ENCODE measurements around the gene EPN2. TPM values are rescaled to one million over a fixed set of nuclear protein-coding genes. Genes with fewer than 3 reads are reported as not detected.
A peak's percentile ranks its signal among the peaks of the same experiment; 100 is the strongest.
"Not testable (repeated sequence)": the region's sequence is repeated elsewhere in the genome, so short reads cannot be mapped to it uniquely, and the experiment has no call there.

EPN2 gene
- total RNA-seq, 1 donor from 2014 or later = 85.5 TPM

GRCh38 chr17:19346351-19347255 is 109.4 kb downstream of the EPN2 start:
- DNase-seq (ENCODE audit: missing footprints) (no peak), ATAC-seq (peak; percentile 67)
- intact Hi-C loops (cut with DNase I) = no loop called here

- no peak for DNase-seq (ENCODE audit: missing footprints)
- intact Hi-C loops (cut with DNase I) = no loop called here
- ATAC-seq = no peak
Observed at GRCh38 chr17:19347323-19348080, 110.3 kb downstream of the EPN2 start.

GRCh38 chr17:19348081-19348650 is 111.0 kb downstream of the EPN2 start:
- intact Hi-C loops (cut with DNase I) = no loop called here
- DNase-seq (ENCODE audit: missing footprints) = no peak
- ATAC-seq = no peak

GRCh38 chr17:19348806-19349205 is 111.6 kb downstream of the EPN2 start:
- intact Hi-C loops (cut with DNase I) = no loop called here
- no peak for DNase-seq (ENCODE audit: missing footprints)
- no peak for ATAC-seq

- ATAC-seq; DNase-seq (ENCODE audit: missing footprints); intact Hi-C loops (cut with DNase I): not testable (repeated sequence)
Observed at GRCh38 chr17:19353401-19353800, 116.2 kb downstream of the EPN2 start.

- DNase-seq (ENCODE audit: missing footprints) (no peak), ATAC-seq (no peak)
- intact Hi-C loops (cut with DNase I) = no loop called here
Observed at GRCh38 chr17:19354748-19355147, 117.6 kb downstream of the EPN2 start.

GRCh38 chr17:19357351-19357750 is 120.2 kb downstream of the EPN2 start:
- ATAC-seq (no peak), DNase-seq (ENCODE audit: missing footprints) (no peak)
- intact Hi-C loops (cut with DNase I) = no loop called here

GRCh38 chr17:19357761-19358160 is 120.6 kb downstream of the EPN2 start:
- DNase-seq (ENCODE audit: missing footprints) = no peak
- ATAC-seq = no peak
- intact Hi-C loops (cut with DNase I) = no loop called here

- no peak for ATAC-seq
- DNase-seq (ENCODE audit: missing footprints) = no peak
- intact Hi-C loops (cut with DNase I) = no loop called here
Observed at GRCh38 chr17:19359151-19359550, 122.0 kb downstream of the EPN2 start.

GRCh38 chr17:19359856-19360255 is 122.7 kb downstream of the EPN2 start:
- no peak for ATAC-seq
- intact Hi-C loops (cut with DNase I) = loop anchor here (5.0 kb wide), 1 partner anchor 407 kb away; no protein-coding TSS in a partner anchor
- no peak for DNase-seq (ENCODE audit: missing footprints)

- intact Hi-C loops (cut with DNase I) = loop anchor here (5.0 kb wide), 1 partner anchor 407 kb away; no protein-coding TSS in a partner anchor
- ATAC-seq (no peak), DNase-seq (ENCODE audit: missing footprints) (no peak)
Observed at GRCh38 chr17:19360772-19361171, 123.6 kb downstream of the EPN2 start.

- intact Hi-C loops (cut with DNase I) = loop anchor here (5.0 kb wide), 1 partner anchor 406 kb away; no protein-coding TSS in a partner anchor
- no peak for ATAC-seq
- DNase-seq (ENCODE audit: missing footprints) = no peak
Observed at GRCh38 chr17:19361326-19361725, 124.2 kb downstream of the EPN2 start.

GRCh38 chr17:19361944-19362276 is 124.7 kb downstream of the EPN2 start:
- no peak for DNase-seq (ENCODE audit: missing footprints)
- intact Hi-C loops (cut with DNase I) = loop anchor here (1.0 to 5.0 kb wide), 2 partner anchors 86 to 405 kb away; no protein-coding TSS in a partner anchor
- ATAC-seq = no peak

GRCh38 chr17:19362277-19363113 is 125.3 kb downstream of the EPN2 start, which contains the start of gene B9D1:
Gene B9D1 (minus strand): TSS chr17:19362723. CDS start chr17:19362569, 154 bp downstream.
- peak; percentile 95 for ATAC-seq
- intact Hi-C loops (cut with DNase I) = loop anchor here (1.0 to 5.0 kb wide), 2 partner anchors 86 to 405 kb away; no protein-coding TSS in a partner anchor
- peak; percentile 97 for DNase-seq (ENCODE audit: missing footprints)

GRCh38 chr17:19363114-19363438 is 125.9 kb downstream of the EPN2 start:
- intact Hi-C loops (cut with DNase I) = loop anchor here (5.0 kb wide), 1 partner anchor 404 kb away; no protein-coding TSS in a partner anchor
- ATAC-seq (no peak), DNase-seq (ENCODE audit: missing footprints) (no peak)

GRCh38 chr17:19363460-19364035 is 126.4 kb downstream of the EPN2 start:
- DNase-seq (ENCODE audit: missing footprints) (no peak), ATAC-seq (no peak)
- intact Hi-C loops (cut with DNase I) = loop anchor here (5.0 kb wide), 1 partner anchor 404 kb away; no protein-coding TSS in a partner anchor

- DNase-seq (ENCODE audit: missing footprints) (no peak), ATAC-seq (no peak)
- intact Hi-C loops (cut with DNase I) = loop anchor here (5.0 kb wide), 1 partner anchor 402 kb away; no protein-coding TSS in a partner anchor
Observed at GRCh38 chr17:19364699-19365498, 127.7 kb downstream of the EPN2 start.

Data from Right ventricle myocardium inferior (tissue), 1 donor.